Measurements from ENCODE around the gene CBY3.
"Not testable (repeated sequence)": the region's sequence is repeated elsewhere in the genome, so short reads cannot be mapped to it uniquely, and the experiment has no call there.

CBY3 gene

DNA sequence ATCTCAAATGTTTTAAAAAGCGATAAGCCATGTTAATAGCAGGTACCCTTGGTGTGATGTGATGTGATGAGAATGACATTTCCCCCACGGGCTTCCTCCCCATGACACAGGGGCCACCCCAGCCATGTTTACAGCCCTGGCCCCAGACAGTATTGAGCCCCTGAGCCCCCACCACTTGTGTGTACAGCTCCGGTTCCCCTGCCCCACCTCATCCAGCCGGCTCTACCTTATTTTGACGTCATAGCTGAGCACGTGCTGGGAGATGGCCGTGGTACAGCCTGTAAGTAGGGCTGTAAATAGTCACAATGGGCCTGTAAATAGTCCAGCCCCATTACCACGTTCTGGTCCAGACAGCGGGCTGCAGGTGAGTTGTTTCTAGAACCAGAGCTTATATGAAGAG lies 32.4 kb downstream of the CBY3 start:
- H3K79me2 ChIP-seq (ENCODE audit: insufficient read depth, low read length): no peaks in the 10 kb centered on the region
- TF ChIP-seq, protein P1, sequence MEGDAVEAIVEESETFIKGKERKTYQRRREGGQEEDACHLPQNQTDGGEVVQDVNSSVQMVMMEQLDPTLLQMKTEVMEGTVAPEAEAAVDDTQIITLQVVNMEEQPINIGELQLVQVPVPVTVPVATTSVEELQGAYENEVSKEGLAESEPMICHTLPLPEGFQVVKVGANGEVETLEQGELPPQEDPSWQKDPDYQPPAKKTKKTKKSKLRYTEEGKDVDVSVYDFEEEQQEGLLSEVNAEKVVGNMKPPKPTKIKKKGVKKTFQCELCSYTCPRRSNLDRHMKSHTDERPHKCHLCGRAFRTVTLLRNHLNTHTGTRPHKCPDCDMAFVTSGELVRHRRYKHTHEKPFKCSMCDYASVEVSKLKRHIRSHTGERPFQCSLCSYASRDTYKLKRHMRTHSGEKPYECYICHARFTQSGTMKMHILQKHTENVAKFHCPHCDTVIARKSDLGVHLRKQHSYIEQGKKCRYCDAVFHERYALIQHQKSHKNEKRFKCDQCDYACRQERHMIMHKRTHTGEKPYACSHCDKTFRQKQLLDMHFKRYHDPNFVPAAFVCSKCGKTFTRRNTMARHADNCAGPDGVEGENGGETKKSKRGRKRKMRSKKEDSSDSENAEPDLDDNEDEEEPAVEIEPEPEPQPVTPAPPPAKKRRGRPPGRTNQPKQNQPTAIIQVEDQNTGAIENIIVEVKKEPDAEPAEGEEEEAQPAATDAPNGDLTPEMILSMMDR (IDR thresholded peaks at IDR 0.05; ENCODE audit: borderline replicate concordance, extremely low read depth, low read length, poor library complexity, severe bottlenecking): no peak
- TF ChIP-seq EZH2 (IDR thresholded peaks at IDR 0.05; ENCODE audit: borderline replicate concordance, low read depth, low read length, severe bottlenecking): no peak
- H3K27ac ChIP-seq (ENCODE audit: low read length): no peak overlapping the region
- no peak for DNase-seq
- no peaks in the 10 kb centered on the region for H3K27me3 ChIP-seq (ENCODE audit: insufficient read depth, low read length, poor library complexity)
- no peak overlapping the region for H3K4me3 ChIP-seq (ENCODE audit: low read depth in 1 of 2, low read length in 2 of 2)
- no peaks in the 10 kb centered on the region for H3K36me3 ChIP-seq (ENCODE audit: insufficient read depth, low read length)
- no peak overlapping the region for H3K4me2 ChIP-seq (ENCODE audit: insufficient read depth, low read length)
- ATAC-seq (ENCODE audit: insufficient read depth, low read depth): no peak
- H3K4me1 ChIP-seq (ENCODE audit: insufficient read depth, low read length): no peaks in the 10 kb centered on the region
- no peak overlapping the region for H2AFZ ChIP-seq (ENCODE audit: low read depth, low read length)
- no peaks in the 10 kb centered on the region for H3K9me3 ChIP-seq (ENCODE audit: insufficient read depth, low read length, severe bottlenecking)
- no peak overlapping the region for H3K9ac ChIP-seq (ENCODE audit: low read depth, low read length)
- H4K20me1 ChIP-seq (ENCODE audit: insufficient read depth, low read length): no peaks in the 10 kb centered on the region

- H3K27me3 ChIP-seq (ENCODE audit: insufficient read depth, low read length, poor library complexity); H3K4me3 ChIP-seq (ENCODE audit: low read depth in 1 of 2, low read length in 2 of 2); DNase-seq; ATAC-seq (ENCODE audit: insufficient read depth, low read depth); H3K9ac ChIP-seq (ENCODE audit: low read depth, low read length); H3K4me2 ChIP-seq (ENCODE audit: insufficient read depth, low read length); H3K27ac ChIP-seq (ENCODE audit: low read length); H3K9me3 ChIP-seq (ENCODE audit: insufficient read depth, low read length, severe bottlenecking); H3K36me3 ChIP-seq (ENCODE audit: insufficient read depth, low read length); H3K4me1 ChIP-seq (ENCODE audit: insufficient read depth, low read length); H3K79me2 ChIP-seq (ENCODE audit: insufficient read depth, low read length); H2AFZ ChIP-seq (ENCODE audit: low read depth, low read length); H4K20me1 ChIP-seq (ENCODE audit: insufficient read depth, low read length): not testable (repeated sequence)
Measured at GRCh38 chr5:179644766-179645165, 36.1 kb downstream of the CBY3 start.

GRCh38 chr5:179643141-179643920 lies 37.5 kb downstream of the CBY3 start:
- H2AFZ ChIP-seq (ENCODE audit: low read depth, low read length); DNase-seq; H3K27ac ChIP-seq (ENCODE audit: low read length); ATAC-seq (ENCODE audit: insufficient read depth, low read depth); H3K4me3 ChIP-seq (ENCODE audit: low read depth in 1 of 2, low read length in 2 of 2); H3K9ac ChIP-seq (ENCODE audit: low read depth, low read length); H3K36me3 ChIP-seq (ENCODE audit: insufficient read depth, low read length); H3K27me3 ChIP-seq (ENCODE audit: insufficient read depth, low read length, poor library complexity); H3K4me1 ChIP-seq (ENCODE audit: insufficient read depth, low read length); H4K20me1 ChIP-seq (ENCODE audit: insufficient read depth, low read length); H3K79me2 ChIP-seq (ENCODE audit: insufficient read depth, low read length); H3K4me2 ChIP-seq (ENCODE audit: insufficient read depth, low read length); H3K9me3 ChIP-seq (ENCODE audit: insufficient read depth, low read length, severe bottlenecking): not testable (repeated sequence)

- H3K9me3 ChIP-seq (ENCODE audit: insufficient read depth, low read length, severe bottlenecking); H3K4me2 ChIP-seq (ENCODE audit: insufficient read depth, low read length); H3K36me3 ChIP-seq (ENCODE audit: insufficient read depth, low read length); H3K4me1 ChIP-seq (ENCODE audit: insufficient read depth, low read length); H3K4me3 ChIP-seq (ENCODE audit: low read depth in 1 of 2, low read length in 2 of 2); ATAC-seq (ENCODE audit: insufficient read depth, low read depth); H4K20me1 ChIP-seq (ENCODE audit: insufficient read depth, low read length); H3K27me3 ChIP-seq (ENCODE audit: insufficient read depth, low read length, poor library complexity); H3K9ac ChIP-seq (ENCODE audit: low read depth, low read length); H3K27ac ChIP-seq (ENCODE audit: low read length); H3K79me2 ChIP-seq (ENCODE audit: insufficient read depth, low read length); H2AFZ ChIP-seq (ENCODE audit: low read depth, low read length); DNase-seq: not testable (repeated sequence)
Measured at GRCh38 chr5:179642626-179643025, 38.2 kb downstream of the CBY3 start.

DNA sequence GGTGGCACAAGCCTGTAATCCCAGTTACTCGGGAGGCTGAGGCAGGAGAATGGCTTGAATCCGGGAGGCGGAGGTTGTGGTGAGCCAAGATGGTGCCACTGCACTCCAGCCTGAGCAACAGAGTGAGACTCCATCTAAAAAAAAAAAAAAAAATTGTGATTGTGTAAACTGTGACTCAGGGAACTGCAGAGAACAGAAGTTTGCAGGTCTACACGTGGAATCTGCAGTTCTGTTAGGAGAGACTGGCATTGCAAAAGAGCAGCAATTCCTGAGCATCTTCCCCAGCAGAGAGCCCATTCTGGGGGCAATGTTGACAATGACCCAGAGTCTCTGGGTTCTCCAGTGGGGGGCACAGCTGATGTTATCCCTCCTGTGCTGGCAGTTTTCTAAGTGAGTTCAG lies 39.1 kb downstream of the CBY3 start:
- H3K27ac ChIP-seq (ENCODE audit: low read length); H3K9me3 ChIP-seq (ENCODE audit: insufficient read depth, low read length, severe bottlenecking); H3K79me2 ChIP-seq (ENCODE audit: insufficient read depth, low read length); H3K36me3 ChIP-seq (ENCODE audit: insufficient read depth, low read length); H4K20me1 ChIP-seq (ENCODE audit: insufficient read depth, low read length); H3K4me2 ChIP-seq (ENCODE audit: insufficient read depth, low read length); H3K4me1 ChIP-seq (ENCODE audit: insufficient read depth, low read length); DNase-seq; H2AFZ ChIP-seq (ENCODE audit: low read depth, low read length); ATAC-seq (ENCODE audit: insufficient read depth, low read depth); H3K9ac ChIP-seq (ENCODE audit: low read depth, low read length); H3K4me3 ChIP-seq (ENCODE audit: low read depth in 1 of 2, low read length in 2 of 2); H3K27me3 ChIP-seq (ENCODE audit: insufficient read depth, low read length, poor library complexity): not testable (repeated sequence)

DNA sequence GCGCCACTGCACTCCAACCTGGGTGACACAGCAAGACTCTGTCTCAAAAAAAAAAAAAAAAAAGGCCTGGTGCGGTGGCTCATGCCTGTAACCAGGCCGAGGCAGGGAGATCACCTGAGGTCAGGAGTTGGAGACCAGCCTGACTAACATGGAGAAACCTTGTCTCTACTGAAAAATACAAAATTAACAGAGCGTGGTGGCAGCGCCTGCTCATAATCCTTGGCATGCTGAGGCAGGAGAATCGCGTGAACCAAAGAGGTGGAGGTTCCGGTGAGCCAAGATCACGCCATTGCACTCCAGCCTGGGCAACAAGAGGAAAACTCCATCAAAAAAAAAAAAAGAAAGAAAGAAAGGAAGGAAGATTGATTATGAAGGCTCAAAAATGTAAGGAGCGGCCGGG lies 41.5 kb downstream of the CBY3 start:
- not testable (repeated sequence) for H3K9ac ChIP-seq (ENCODE audit: low read depth, low read length); H3K79me2 ChIP-seq (ENCODE audit: insufficient read depth, low read length); H3K27me3 ChIP-seq (ENCODE audit: insufficient read depth, low read length, poor library complexity); H3K36me3 ChIP-seq (ENCODE audit: insufficient read depth, low read length); H3K4me3 ChIP-seq (ENCODE audit: low read depth in 1 of 2, low read length in 2 of 2); H3K4me2 ChIP-seq (ENCODE audit: insufficient read depth, low read length); H2AFZ ChIP-seq (ENCODE audit: low read depth, low read length); H3K9me3 ChIP-seq (ENCODE audit: insufficient read depth, low read length, severe bottlenecking); H3K27ac ChIP-seq (ENCODE audit: low read length); ATAC-seq (ENCODE audit: insufficient read depth, low read depth); H4K20me1 ChIP-seq (ENCODE audit: insufficient read depth, low read length); DNase-seq; H3K4me1 ChIP-seq (ENCODE audit: insufficient read depth, low read length)

GRCh38 chr5:179634370-179635172 lies 46.3 kb downstream of the CBY3 start:
- DNase-seq; H3K27ac ChIP-seq (ENCODE audit: low read length); H3K9ac ChIP-seq (ENCODE audit: low read depth, low read length); H3K36me3 ChIP-seq (ENCODE audit: insufficient read depth, low read length); H4K20me1 ChIP-seq (ENCODE audit: insufficient read depth, low read length); H3K4me3 ChIP-seq (ENCODE audit: low read depth in 1 of 2, low read length in 2 of 2); H3K9me3 ChIP-seq (ENCODE audit: insufficient read depth, low read length, severe bottlenecking); H3K27me3 ChIP-seq (ENCODE audit: insufficient read depth, low read length, poor library complexity): not testable (repeated sequence)
- peak; percentile 95 for ATAC-seq (ENCODE audit: insufficient read depth, low read depth)
- Histone ChIP-seq H3K4me1 (ENCODE audit: insufficient read depth, low read length) (peaks cover 11% of the 10 kb centered on the region), H3K79me2 (ENCODE audit: insufficient read depth, low read length) (peaks cover 18% of the 10 kb centered on the region), H2AFZ (ENCODE audit: low read depth, low read length) (peak overlapping the region; percentile 70), H3K4me2 (ENCODE audit: insufficient read depth, low read length) (peak overlapping the region; percentile 55; the same call in 1 of the 2 replicates)

All from DND-41 (cell line).